HepG2 (cell line): ENCODE measurements around the gene RNASE13. TPM values are rescaled to one million over a fixed set of nuclear protein-coding genes. Genes with fewer than 3 reads are reported as not detected.
A peak's percentile ranks its signal among the peaks of the same experiment; 100 is the strongest.

Experiments used
- AHR ChIP-seq: IDR thresholded peaks from 2 replicates; pipeline ENCODE4 v1.6.1; 2018; ENCODE audit warnings: missing genetic modification reagents, missing compliant biosample characterization
- FIP1L1 ChIP-seq: fragments of 200-400 bp; formaldehyde crosslinking; IDR thresholded peaks from 2 replicates; pipeline ENCODE4 v1.6.1; 2018; ENCODE audit warnings: low read depth, mild to moderate bottlenecking, low read length, moderate library complexity, borderline replicate concordance; ENCODE audit not compliant: insufficient read depth
- HDAC1 ChIP-seq: sonication (generic); formaldehyde crosslinking; IDR thresholded peaks from 2 replicates; pipeline ENCODE4 v1.5.1; 2020; ENCODE audit warnings: mild to moderate bottlenecking, missing genetic modification reagents
- HMGXB4 ChIP-seq, 2 experiments: sonication (generic) in 1 of 2; formaldehyde crosslinking in 1 of 2; IDR thresholded peaks; 2 replicates each; pipeline versions ENCODE4 v1.4.0 to v1.6.1; 2018 to 2020; ENCODE audit warnings: missing genetic modification reagents in 2 of 2, borderline replicate concordance in 1 of 2, low read depth in 1 of 2, mild to moderate bottlenecking in 1 of 2, missing biosample characterization in 1 of 2
- KDM3A ChIP-seq: IDR thresholded peaks from 2 replicates; pipeline ENCODE4 v1.6.1; 2018; ENCODE audit warnings: low read depth, missing compliant biosample characterization
- KLF13 ChIP-seq: sonication (generic); formaldehyde crosslinking; IDR thresholded peaks from 2 replicates; pipeline ENCODE4 v1.4.0; 2020; ENCODE audit warnings: mild to moderate bottlenecking, missing genetic modification reagents
- KLF15 ChIP-seq: sonication (generic); formaldehyde crosslinking; IDR thresholded peaks from 2 replicates; pipeline ENCODE4 v1.8.1; 2023; ENCODE audit warnings: borderline replicate concordance, mild to moderate bottlenecking, inconsistent platforms, missing genetic modification reagents, mixed read lengths
- KLF9 ChIP-seq: IDR thresholded peaks from 2 replicates; pipeline ENCODE4 v1.6.1; 2016; ENCODE audit warnings: low read depth
- LCORL ChIP-seq, 2 experiments: fragments of 450-650 bp in 1 of 2; sonication (generic) in 1 of 2; formaldehyde crosslinking in 1 of 2; IDR thresholded peaks; 2 replicates each; pipeline versions ENCODE4 v1.5.0 to v1.6.1; 2017 to 2020; ENCODE audit warnings: antibody characterized with exemption in 1 of 2, missing genetic modification reagents in 1 of 2
- MTA1 ChIP-seq: sonication (generic); formaldehyde crosslinking; IDR thresholded peaks from 2 replicates; pipeline ENCODE4 v1.4.0; 2020; ENCODE audit warnings: missing genetic modification reagents, mild to moderate bottlenecking, borderline replicate concordance
- MTF2 ChIP-seq: sonication (generic); formaldehyde crosslinking; IDR thresholded peaks from 2 replicates; pipeline ENCODE4 v1.5.0; 2020; ENCODE audit warnings: missing genetic modification reagents, borderline replicate concordance
- NFIB ChIP-seq: sonication (generic); formaldehyde crosslinking; IDR thresholded peaks from 2 replicates; pipeline ENCODE4 v1.9.0; 2021; ENCODE audit warnings: missing genetic modification reagents, mild to moderate bottlenecking, borderline replicate concordance
- NFKB2 ChIP-seq: sonication (generic); formaldehyde crosslinking; IDR thresholded peaks from 2 replicates; pipeline ENCODE4 v1.4.0; 2020; ENCODE audit warnings: missing genetic modification reagents, borderline replicate concordance
- YY1 ChIP-seq: IDR thresholded peaks from 2 replicates; pipeline ENCODE4 v1.6.1; 2011; ENCODE audit warnings: low read length, low read depth, moderate library complexity, mild to moderate bottlenecking; ENCODE audit not compliant: insufficient read depth, insufficient replicate concordance
- ZNF30 ChIP-seq: sonication (generic); formaldehyde crosslinking; IDR thresholded peaks from 2 replicates; pipeline ENCODE4 v1.5.0; 2020; ENCODE audit warnings: mild to moderate bottlenecking, missing genetic modification reagents
- ZNF441 ChIP-seq: sonication (generic); formaldehyde crosslinking; IDR thresholded peaks from 2 replicates; pipeline ENCODE4 v1.7.0; 2021; ENCODE audit warnings: missing genetic modification reagents, borderline replicate concordance
- ZNF75D ChIP-seq: sonication (generic); formaldehyde crosslinking; IDR thresholded peaks from 2 replicates; pipeline ENCODE4 v1.8.1; 2023; ENCODE audit warnings: missing genetic modification reagents, mild to moderate bottlenecking, borderline replicate concordance
- polyA plus RNA-seq, 8 experiments: library from polyadenylated mRNA; depleted of rRNA in 3 of 8; stranded (reverse) in 7 of 8; unstranded in 1 of 8; fragments of >200 nt; fragmentation: Illumina TruSeq in 4 of 8; extraction: Trizol in 4 of 8; gene quantifications; 2 replicates each; pipeline versions ENCODE4 v1.2.1 to v1.2.3, GENCODE V29; 2011 to 2016; ENCODE audit warnings: low read depth in 4 of 8, missing spikeins in 1 of 8, mixed read lengths in 1 of 8; ENCODE audit not compliant: insufficient read depth in 1 of 8
- total RNA-seq, 5 experiments: library from RNA; depleted of rRNA; stranded (reverse); fragments of >200 nt; fragmentation: Illumina TruSeq; extraction: Trizol; gene quantifications; 2 replicates each; pipeline ENCODE4 v1.2.3, GENCODE V29; 2016; ENCODE audit warnings: low read depth in 1 of 5
- TF ChIP-seq, protein P1 (sequence below): IDR thresholded peaks from 2 replicates; pipeline ENCODE4 v1.6.1; 2016; ENCODE audit warnings: missing biosample characterization, missing genetic modification reagents, low read depth
- TF ChIP-seq, protein P2 (sequence below): sonication (generic); formaldehyde crosslinking; conservative IDR thresholded peaks from 2 replicates; pipeline ENCODE4 v1.4.0; 2020; ENCODE audit warnings: missing genetic modification reagents
- TF ChIP-seq, protein P3 (sequence below): sonication (generic); formaldehyde crosslinking; IDR thresholded peaks from 2 replicates; pipeline ENCODE4 v1.4.0; 2020; ENCODE audit warnings: missing genetic modification reagents

Gene RNASE13
- total and polyA plus RNA-seq, 2 of the 13 experiments (the other 11 are each of a cell fraction or from before 2014, with no cell fraction given) = 1.0 TPM; not detected in 1

DNA sequence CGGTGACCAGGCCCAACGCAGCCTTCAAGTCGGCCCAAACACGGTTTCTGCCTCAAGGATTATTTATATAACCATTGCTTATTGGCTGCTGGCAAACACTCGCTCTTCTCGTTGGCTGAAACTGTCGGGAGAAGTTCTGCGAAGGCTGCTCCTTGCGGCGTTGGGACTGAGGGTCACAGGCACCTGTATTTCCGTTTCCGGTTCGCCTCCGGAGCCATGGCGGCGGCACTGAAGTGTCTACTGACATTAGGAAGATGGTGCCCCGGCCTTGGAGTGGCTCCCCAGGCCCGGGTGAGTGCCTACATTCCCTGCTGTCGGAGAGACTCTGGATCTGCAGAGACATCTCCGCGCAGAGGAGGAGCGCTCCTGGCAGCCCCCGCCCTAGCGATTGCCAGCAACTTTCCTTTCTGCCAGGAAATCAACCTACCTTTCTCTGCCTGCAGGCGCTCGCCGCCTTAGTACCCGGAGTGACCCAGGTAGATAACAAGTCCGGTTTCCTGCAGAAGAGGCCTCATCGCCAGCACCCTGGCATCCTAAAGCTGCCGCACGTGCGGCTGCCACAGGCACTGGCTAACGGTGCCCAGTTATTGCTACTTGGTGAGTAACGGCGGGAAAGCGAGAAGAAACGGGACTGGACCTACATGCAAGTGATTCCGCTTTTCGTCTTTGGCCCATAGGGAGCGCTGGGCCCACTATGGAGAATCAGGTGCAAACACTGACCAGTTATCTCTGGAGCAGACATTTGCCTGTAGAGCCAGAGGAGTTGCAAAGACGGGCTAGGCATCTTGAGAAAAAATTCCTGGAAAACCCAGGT is 44.6 kb downstream of the RNASE13 start, which contains the start of gene METTL17 (continued):
- TF ChIP-seq HMGXB4 (CRISPR knock-in tag; IDR thresholded peaks at IDR 0.05; ENCODE audit: borderline replicate concordance in 1 of 2, low read depth in 1 of 2) (peak; percentile 46 to 94), ZNF75D (no peak), NFKB2 (CRISPR knock-in tag) (peak; percentile 66; the same call in 1 of the 2 replicates), HDAC1 (peak; percentile 85), MTA1 (CRISPR knock-in tag) (peak; percentile 67; the same call in 1 of the 2 replicates), KLF9 (CRISPR knock-in tag) (no peak), KLF13 (CRISPR knock-in tag) (0 out of 2 replicates have a peak, but pooled peaks have one; percentile 58), LCORL (IDR thresholded peaks at IDR 0.05) (0 out of 2 replicates have a peak, but pooled peaks have one; percentile 57), LCORL (CRISPR knock-in tag; IDR thresholded peaks at IDR 0.05) (peak; percentile 57; the same call in 1 of the 2 replicates), AHR (0 out of 2 replicates have a peak, but pooled peaks have one; percentile 52), FIP1L1 (no peak), ZNF441 (CRISPR knock-in tag) (peak; percentile 74), KDM3A (0 out of 2 replicates have a peak, but pooled peaks have one; percentile 52), KLF15 (CRISPR knock-in tag) (0 out of 2 replicates have a peak, but pooled peaks have one; percentile 7), NFIB (CRISPR knock-in tag) (no peak), MTF2 (CRISPR knock-in tag) (0 out of 2 replicates have a peak, but pooled peaks have one; percentile 31), YY1 (peak; percentile 95), ZNF30 (CRISPR knock-in tag) (0 out of 2 replicates have a peak, but pooled peaks have one; percentile 49)
- TF ChIP-seq, protein P1, sequence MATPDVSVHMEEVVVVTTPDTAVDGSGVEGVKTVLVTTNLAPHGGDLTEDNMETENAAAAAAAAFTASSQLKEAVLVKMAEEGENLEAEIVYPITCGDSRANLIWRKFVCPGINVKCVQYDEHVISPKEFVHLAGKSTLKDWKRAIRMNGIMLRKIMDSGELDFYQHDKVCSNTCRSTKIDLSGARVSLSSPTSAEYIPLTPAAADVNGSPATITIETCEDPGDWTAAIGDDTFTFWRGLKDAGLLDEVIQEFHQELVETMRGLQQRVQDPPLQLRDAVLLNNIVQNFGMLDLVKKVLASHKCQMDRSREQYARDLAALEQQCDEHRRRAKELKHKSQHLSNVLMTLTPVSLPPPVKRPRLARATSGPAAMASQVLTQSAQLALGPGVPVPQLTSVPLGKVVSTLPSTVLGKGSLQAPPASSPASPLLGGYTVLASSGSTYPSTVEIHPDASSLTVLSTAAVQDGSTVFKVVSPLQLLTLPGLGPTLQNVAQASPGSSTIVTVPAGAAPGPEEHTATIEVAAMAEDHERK = no peak
- TF ChIP-seq, protein P2, sequence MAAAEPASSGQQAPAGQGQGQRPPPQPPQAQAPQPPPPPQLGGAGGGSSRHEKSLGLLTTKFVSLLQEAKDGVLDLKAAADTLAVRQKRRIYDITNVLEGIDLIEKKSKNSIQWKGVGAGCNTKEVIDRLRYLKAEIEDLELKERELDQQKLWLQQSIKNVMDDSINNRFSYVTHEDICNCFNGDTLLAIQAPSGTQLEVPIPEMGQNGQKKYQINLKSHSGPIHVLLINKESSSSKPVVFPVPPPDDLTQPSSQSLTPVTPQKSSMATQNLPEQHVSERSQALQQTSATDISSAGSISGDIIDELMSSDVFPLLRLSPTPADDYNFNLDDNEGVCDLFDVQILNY (CRISPR knock-in tag) = no peak
- TF ChIP-seq, protein P3, sequence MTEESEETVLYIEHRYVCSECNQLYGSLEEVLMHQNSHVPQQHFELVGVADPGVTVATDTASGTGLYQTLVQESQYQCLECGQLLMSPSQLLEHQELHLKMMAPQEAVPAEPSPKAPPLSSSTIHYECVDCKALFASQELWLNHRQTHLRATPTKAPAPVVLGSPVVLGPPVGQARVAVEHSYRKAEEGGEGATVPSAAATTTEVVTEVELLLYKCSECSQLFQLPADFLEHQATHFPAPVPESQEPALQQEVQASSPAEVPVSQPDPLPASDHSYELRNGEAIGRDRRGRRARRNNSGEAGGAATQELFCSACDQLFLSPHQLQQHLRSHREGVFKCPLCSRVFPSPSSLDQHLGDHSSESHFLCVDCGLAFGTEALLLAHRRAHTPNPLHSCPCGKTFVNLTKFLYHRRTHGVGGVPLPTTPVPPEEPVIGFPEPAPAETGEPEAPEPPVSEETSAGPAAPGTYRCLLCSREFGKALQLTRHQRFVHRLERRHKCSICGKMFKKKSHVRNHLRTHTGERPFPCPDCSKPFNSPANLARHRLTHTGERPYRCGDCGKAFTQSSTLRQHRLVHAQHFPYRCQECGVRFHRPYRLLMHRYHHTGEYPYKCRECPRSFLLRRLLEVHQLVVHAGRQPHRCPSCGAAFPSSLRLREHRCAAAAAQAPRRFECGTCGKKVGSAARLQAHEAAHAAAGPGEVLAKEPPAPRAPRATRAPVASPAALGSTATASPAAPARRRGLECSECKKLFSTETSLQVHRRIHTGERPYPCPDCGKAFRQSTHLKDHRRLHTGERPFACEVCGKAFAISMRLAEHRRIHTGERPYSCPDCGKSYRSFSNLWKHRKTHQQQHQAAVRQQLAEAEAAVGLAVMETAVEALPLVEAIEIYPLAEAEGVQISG = peak; percentile 94
